Karpas-422 (cell line): ENCODE measurements around the gene OR1F1. TPM values are rescaled to one million over a fixed set of nuclear protein-coding genes. Genes with fewer than 3 reads are reported as not detected.
A peak's percentile ranks its signal among the peaks of the same experiment; 100 is the strongest.

Experiments
- DNase-seq: peaks from one replicate; pipeline ENCODE4 v3.0.0-alpha.2; 2015
- H2AFZ ChIP-seq: fragments of 200-600 bp; sonication (generic); 2 replicates; pipeline ENCODE4 v1.6.1; 2014; ENCODE audit warnings: antibody characterized with exemption, low read length, mixed read lengths
- H3K27ac ChIP-seq: fragments of 200-600 bp; sonication (generic); 2 replicates; pipeline ENCODE4 v1.5.1; 2014; ENCODE audit warnings: mild to moderate bottlenecking, low read length, moderate library complexity
- H3K27me3 ChIP-seq: fragments of 200-600 bp; sonication (generic); 2 replicates; pipeline ENCODE4 v1.6.1; 2014; ENCODE audit warnings: low read length, mixed read lengths
- H3K36me3 ChIP-seq: fragments of 200-600 bp; sonication (generic); 2 replicates; pipeline ENCODE4 v1.6.1; 2014; ENCODE audit warnings: low read length, mixed read lengths; ENCODE audit not compliant: insufficient read depth
- H3K4me1 ChIP-seq: fragments of 200-600 bp; sonication (generic); 2 replicates; pipeline ENCODE4 v1.6.1; 2014; ENCODE audit warnings: mild to moderate bottlenecking, low read length, mixed read lengths
- H3K4me2 ChIP-seq: fragments of 200-600 bp; sonication (generic); 2 replicates; pipeline ENCODE4 v1.6.1; 2014; ENCODE audit warnings: low read length, low read depth, mild to moderate bottlenecking; ENCODE audit not compliant: poor library complexity, severe bottlenecking
- H3K4me3 ChIP-seq: fragments of 200-600 bp; sonication (generic); 2 replicates; pipeline ENCODE4 v1.5.1; 2014; ENCODE audit warnings: mild to moderate bottlenecking, antibody characterized with exemption, low read length, mixed read lengths
- H3K79me2 ChIP-seq: fragments of 200-600 bp; sonication (generic); 2 replicates; pipeline ENCODE4 v1.6.1; 2014; ENCODE audit warnings: mild to moderate bottlenecking, low read length, mixed read lengths
- H3K9ac ChIP-seq: fragments of 200-600 bp; sonication (generic); 2 replicates; pipeline ENCODE4 v1.6.0; 2014; ENCODE audit warnings: low read length
- H3K9me2 ChIP-seq: fragments of 200-600 bp; sonication (generic), shearing (Covaris generic); replicated peaks from 2 replicates; pipeline ENCODE4 v1.6.0; 2014; ENCODE audit warnings: mild to moderate bottlenecking, low read length, moderate library complexity; ENCODE audit not compliant: insufficient read depth
- H3K9me3 ChIP-seq: fragments of 300-700, 200-600 bp; sonication (generic); 2 replicates; pipeline ENCODE4 v1.6.1; 2014; ENCODE audit warnings: low read length, mixed read lengths
- H4K20me1 ChIP-seq: fragments of 200-600 bp; sonication (generic); 2 replicates; pipeline ENCODE4 v1.6.1; 2014; ENCODE audit warnings: mild to moderate bottlenecking, antibody characterized with exemption, low read length, low read depth; ENCODE audit not compliant: insufficient read depth
- total RNA-seq: library from RNA; depleted of rRNA; stranded (reverse); fragments of >200 nt; shearing (Covaris generic); gene quantifications from 2 replicates; pipeline ENCODE4 v1.2.3, GENCODE V29; 2014; ENCODE audit warnings: low replicate concordance

Gene OR1F1
- total RNA-seq, 1 experiment from 2014 or later = not detected

- Histone ChIP-seq H3K9me2 (no peaks in the 10 kb centered on the region), H3K4me1 (no peaks in the 10 kb centered on the region), H3K79me2 (no peaks in the 10 kb centered on the region), H4K20me1 (no peaks in the 10 kb centered on the region), H3K36me3 (no peaks in the 10 kb centered on the region), H2AFZ (no peak overlapping the region), H3K9ac (no peak overlapping the region), H3K9me3 (no peaks in the 10 kb centered on the region), H3K27ac (no peak overlapping the region), H3K27me3 (no peaks in the 10 kb centered on the region), H3K4me3 (no peak overlapping the region), H3K4me2 (no peak overlapping the region)
- no peak for DNase-seq
Measured at GRCh38 chr16:3212567-3212966, 24.6 kb downstream of the OR1F1 start.

DNA sequence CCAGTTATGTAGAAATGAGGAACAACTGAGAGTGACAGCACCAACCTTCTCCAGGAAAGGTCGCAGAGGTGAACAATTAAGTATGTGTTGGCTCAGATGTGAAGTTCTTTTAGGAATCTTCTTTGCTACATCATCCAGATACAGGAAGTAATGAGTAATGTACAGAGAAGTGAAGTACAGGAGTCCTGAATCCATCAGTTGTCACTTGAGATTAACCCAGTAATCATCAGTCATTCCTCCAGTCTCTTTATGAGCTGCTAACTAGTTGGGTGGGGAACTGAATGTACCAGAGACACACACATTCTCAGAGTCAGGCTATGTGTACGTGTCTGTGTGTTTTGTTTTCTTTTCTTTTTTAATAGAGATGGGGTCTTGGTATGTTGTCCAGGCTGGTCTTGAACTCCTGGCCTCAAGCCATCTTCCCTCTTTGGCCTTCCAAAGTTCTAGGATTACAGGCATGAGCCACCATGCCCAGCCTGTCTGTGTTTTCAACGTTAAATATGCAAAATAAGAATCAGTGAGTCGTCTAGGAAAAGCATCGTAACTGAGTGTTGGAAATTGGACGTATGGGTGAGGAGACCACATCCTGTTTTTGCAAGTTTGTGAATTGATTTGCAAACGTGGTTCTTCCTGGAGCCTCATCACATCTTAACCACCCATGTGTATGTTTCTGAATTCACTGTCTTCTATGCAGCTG is 27.0 kb downstream of the OR1F1 start:
- no peak overlapping the region for H3K4me2 ChIP-seq
- no peak overlapping the region for H3K4me3 ChIP-seq
- no peaks in the 10 kb centered on the region for H3K27me3 ChIP-seq
- H2AFZ ChIP-seq = no peak overlapping the region
- H3K9me3 ChIP-seq = no peaks in the 10 kb centered on the region
- H3K36me3 ChIP-seq = no peaks in the 10 kb centered on the region
- H3K27ac ChIP-seq = no peak overlapping the region
- H3K9me2 ChIP-seq = no peaks in the 10 kb centered on the region
- H3K4me1 ChIP-seq = no peaks in the 10 kb centered on the region
- H3K79me2 ChIP-seq = no peaks in the 10 kb centered on the region
- no peaks in the 10 kb centered on the region for H4K20me1 ChIP-seq
- no peak for DNase-seq
- H3K9ac ChIP-seq = no peak overlapping the region

GRCh38 chr16:3215601-3216262 is 27.7 kb downstream of the OR1F1 start:
- Histone ChIP-seq H3K9me2 (no peaks in the 10 kb centered on the region), H3K4me2 (no peak overlapping the region), H3K4me1 (no peaks in the 10 kb centered on the region), H2AFZ (no peak overlapping the region), H3K27ac (no peak overlapping the region), H3K4me3 (no peak overlapping the region), H3K27me3 (no peaks in the 10 kb centered on the region), H4K20me1 (no peaks in the 10 kb centered on the region), H3K36me3 (no peaks in the 10 kb centered on the region), H3K9ac (no peak overlapping the region), H3K79me2 (no peaks in the 10 kb centered on the region), H3K9me3 (no peaks in the 10 kb centered on the region)
- no peak for DNase-seq

- H3K9me3 ChIP-seq = no peaks in the 10 kb centered on the region
- no peaks in the 10 kb centered on the region for H3K9me2 ChIP-seq
- H4K20me1 ChIP-seq = no peaks in the 10 kb centered on the region
- no peak overlapping the region for H2AFZ ChIP-seq
- H3K4me3 ChIP-seq = no peak overlapping the region
- no peaks in the 10 kb centered on the region for H3K36me3 ChIP-seq
- no peak overlapping the region for H3K27ac ChIP-seq
- no peak overlapping the region for H3K4me2 ChIP-seq
- H3K4me1 ChIP-seq = no peaks in the 10 kb centered on the region
- no peak overlapping the region for H3K9ac ChIP-seq
- DNase-seq = no peak
- no peaks in the 10 kb centered on the region for H3K79me2 ChIP-seq
- H3K27me3 ChIP-seq = no peaks in the 10 kb centered on the region
Measured at GRCh38 chr16:3216263-3216640, 28.2 kb downstream of the OR1F1 start.

DNA sequence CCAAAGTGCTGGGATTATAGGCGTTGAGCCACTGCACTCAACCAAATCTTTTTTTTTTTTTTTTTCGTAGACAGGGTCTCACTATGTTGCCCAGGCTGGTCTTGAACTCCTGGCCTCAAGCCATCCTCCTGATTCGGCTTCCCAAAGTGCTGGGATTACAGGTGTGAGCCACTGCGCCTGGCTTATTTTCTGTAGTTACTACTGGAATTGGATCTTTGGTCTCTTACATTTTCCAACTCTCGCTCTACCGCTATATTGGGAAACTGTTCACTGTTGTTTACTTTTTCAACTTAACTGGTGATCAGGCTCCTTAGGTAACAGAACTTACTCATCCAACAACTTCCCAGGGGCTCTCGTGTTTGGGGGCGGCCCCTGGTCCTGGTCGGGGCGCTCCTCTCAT is 32.8 kb downstream of the OR1F1 start:
- Histone ChIP-seq H3K36me3 (peaks cover 31% of the 10 kb centered on the region), H3K9ac (no peak overlapping the region), H4K20me1 (no peaks in the 10 kb centered on the region), H3K4me1 (no peaks in the 10 kb centered on the region), H3K4me3 (no peak overlapping the region), H3K4me2 (no peak overlapping the region), H2AFZ (no peak overlapping the region), H3K9me2 (no peaks in the 10 kb centered on the region), H3K27ac (no peak overlapping the region), H3K27me3 (no peaks in the 10 kb centered on the region), H3K79me2 (no peaks in the 10 kb centered on the region), H3K9me3 (peaks cover 31% of the 10 kb centered on the region)
- no peak for DNase-seq

GRCh38 chr16:3223913-3224515 is 36.0 kb downstream of the OR1F1 start:
- Histone ChIP-seq H3K79me2 (no peaks in the 10 kb centered on the region), H4K20me1 (no peaks in the 10 kb centered on the region), H3K4me2 (no peak overlapping the region), H3K36me3 (peaks cover 58% of the 10 kb centered on the region), H2AFZ (no peak overlapping the region), H3K4me1 (no peaks in the 10 kb centered on the region), H3K27ac (no peak overlapping the region), H3K9me3 (peaks cover 38% of the 10 kb centered on the region), H3K27me3 (no peaks in the 10 kb centered on the region), H3K9me2 (no peaks in the 10 kb centered on the region), H3K4me3 (no peak overlapping the region), H3K9ac (no peak overlapping the region)
- DNase-seq = no peak

DNA sequence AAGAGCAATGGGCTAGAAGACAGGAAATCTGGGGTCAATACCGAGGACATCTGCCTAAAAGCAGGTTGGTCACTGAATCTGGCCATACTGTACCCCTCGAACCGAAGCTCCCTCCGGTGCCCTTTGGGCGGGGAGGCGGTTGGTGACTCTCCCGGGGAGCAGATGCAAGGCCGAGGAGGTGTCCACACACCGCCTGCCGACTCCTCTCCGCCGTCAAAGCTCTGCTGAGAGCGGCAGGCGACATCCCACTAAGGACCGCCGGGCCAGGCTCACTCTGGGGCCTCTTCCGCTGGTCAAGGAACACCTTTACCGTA is 46.5 kb downstream of the OR1F1 start:
- Histone ChIP-seq H3K4me1 (peaks cover 11% of the 10 kb centered on the region), H3K4me2 (peak overlapping the region; percentile 99), H3K9me3 (peaks cover 8% of the 10 kb centered on the region), H4K20me1 (no peaks in the 10 kb centered on the region), H3K9ac (peak overlapping the region; percentile 90), H3K4me3 (peak overlapping the region; percentile 80), H2AFZ (peak overlapping the region; percentile 95), H3K36me3 (peaks cover 43% of the 10 kb centered on the region), H3K27ac (peak overlapping the region; percentile 38; the same call in 1 of the 2 replicates), H3K79me2 (peaks cover 16% of the 10 kb centered on the region), H3K9me2 (no peaks in the 10 kb centered on the region), H3K27me3 (no peaks in the 10 kb centered on the region)
- no peak for DNase-seq

DNA sequence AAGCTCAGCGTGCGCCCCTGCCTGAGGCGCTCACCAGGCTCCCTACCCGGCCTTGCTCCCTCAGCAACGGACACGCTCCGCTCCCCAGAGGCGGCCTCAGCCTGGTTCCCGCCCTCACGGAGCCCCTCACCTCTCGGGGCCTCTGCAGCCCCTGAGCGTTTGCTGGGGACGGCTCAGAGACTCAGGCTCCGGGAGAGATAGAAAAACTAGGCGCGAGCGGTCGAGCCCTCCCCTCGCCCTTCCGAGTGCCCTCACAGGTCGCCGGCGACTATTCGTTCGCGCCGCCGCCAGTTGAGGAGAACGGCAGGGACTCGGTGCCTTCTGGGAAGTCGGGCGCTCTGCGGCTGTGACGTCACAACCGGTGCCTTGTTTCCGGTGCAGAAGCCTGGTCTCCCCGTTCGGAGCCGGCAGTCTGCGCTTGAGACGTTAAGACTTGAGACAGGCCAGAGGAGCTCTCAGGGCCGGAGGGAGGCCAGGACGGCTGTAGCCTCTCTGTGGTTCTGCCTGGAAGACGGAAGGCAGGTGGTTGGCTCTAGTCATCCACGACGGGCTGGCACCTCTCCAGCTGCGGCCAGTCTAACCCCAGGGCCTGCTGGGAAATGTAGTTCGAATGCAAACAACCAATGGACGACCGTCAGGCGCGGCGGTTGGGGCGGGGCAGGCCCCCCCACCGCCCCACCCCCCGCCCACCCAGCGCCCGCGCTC is 47.0 kb downstream of the OR1F1 start, which contains the start of gene ZNF200:
Gene ZNF200, minus strand, starts transcription at position 302 of the 705 bp plus-strand sequence. CDS start 1,403 bp downstream, outside the sequence.
- Histone ChIP-seq H3K79me2 (peaks cover 16% of the 10 kb centered on the region), H2AFZ (peak within 1 kb of the TSS; percentile 95), H3K4me1 (peaks cover 11% of the 10 kb centered on the region), H3K9me2 (no peaks in the 10 kb centered on the region), H3K4me2 (peak within 1 kb of the TSS; percentile 99), H3K36me3 (peaks cover 39% of the 10 kb centered on the region), H3K9me3 (peaks cover 8% of the 10 kb centered on the region), H4K20me1 (no peaks in the 10 kb centered on the region), H3K9ac (peak within 1 kb of the TSS; percentile 90), H3K27me3 (no peaks in the 10 kb centered on the region), H3K27ac (peak within 1 kb of the TSS; percentile 38; the same call in 1 of the 2 replicates), H3K4me3 (peak within 1 kb of the TSS; percentile 80)
- peak; percentile 97 for DNase-seq
